Neuronal stem cell (in vitro differentiated cells): ENCODE measurements around the gene SLC19A1.
"Not testable (repeated sequence)": the region's sequence is repeated elsewhere in the genome, so short reads cannot be mapped to it uniquely, and the experiment has no call there.

ENCODE experiments used
- DNase-seq: peaks from one replicate; pipeline ENCODE4 v3.0.0-alpha.2; 2013; ENCODE audit warnings: low spot score
- H2AFZ ChIP-seq: one replicate; pipeline ENCODE4 v1.6.1; 2013; ENCODE audit warnings: mild to moderate bottlenecking, low read length, inconsistent platforms
- H2AK5ac ChIP-seq: 2 replicates; pipeline ENCODE4 v1.6.1; 2013; ENCODE audit warnings: low read depth, mild to moderate bottlenecking, inconsistent platforms, low read length, moderate library complexity, mixed read lengths
- H2BK120ac ChIP-seq: 2 replicates; pipeline ENCODE4 v1.6.1; 2013; ENCODE audit warnings: low read depth, mild to moderate bottlenecking, inconsistent platforms, low read length, moderate library complexity, mixed read lengths
- H2BK12ac ChIP-seq: one replicate; pipeline ENCODE4 v1.6.1; 2013; ENCODE audit warnings: low read length, inconsistent platforms
- H2BK15ac ChIP-seq: 2 replicates; pipeline ENCODE4 v1.6.1; 2013; ENCODE audit warnings: mild to moderate bottlenecking, low read length, inconsistent platforms, mixed read lengths
- H2BK5ac ChIP-seq: one replicate; pipeline ENCODE4 v1.6.1; 2013; ENCODE audit warnings: inconsistent platforms, mild to moderate bottlenecking, low read length, moderate library complexity
- H3K14ac ChIP-seq: one replicate; pipeline ENCODE4 v1.6.1; 2013; ENCODE audit warnings: low read length, inconsistent platforms
- H3K18ac ChIP-seq: 2 replicates; pipeline ENCODE4 v1.6.1; 2013; ENCODE audit warnings: low read length, inconsistent platforms
- H3K23ac ChIP-seq: 2 replicates; pipeline ENCODE4 v1.6.1; 2013; ENCODE audit warnings: low read depth, mild to moderate bottlenecking, mixed read lengths, low read length, inconsistent platforms; ENCODE audit not compliant: poor library complexity
- H3K27ac ChIP-seq: replicated peaks from 3 replicates; pipeline ENCODE4 v1.5.1; 2013; ENCODE audit warnings: low read length, inconsistent platforms
- H3K27me3 ChIP-seq, 3 experiments: 2 replicates each; pipeline ENCODE4 v1.6.1; 2013; ENCODE audit warnings: low read length in 3 of 3, mild to moderate bottlenecking in 2 of 3, inconsistent platforms in 1 of 3, low read depth in 1 of 3, mixed read lengths in 1 of 3, moderate library complexity in 1 of 3; ENCODE audit not compliant: control insufficient read depth in 3 of 3, insufficient read depth in 3 of 3
- H3K36me3 ChIP-seq, 2 donors: replicated peaks in 1 of 2; 2 replicates each; pipeline ENCODE4 v1.6.1; 2013; ENCODE audit warnings: low read length in 2 of 2; ENCODE audit not compliant: control insufficient read depth in 2 of 2, insufficient read depth in 2 of 2
- H3K4ac ChIP-seq: 2 replicates; pipeline ENCODE4 v1.6.1; 2013; ENCODE audit warnings: inconsistent platforms, mild to moderate bottlenecking, low read length, moderate library complexity
- H3K4me1 ChIP-seq, 2 donors: 1 replicate in 1 of 2; 2 replicates in 1 of 2; pipeline ENCODE4 v1.6.1; 2013; ENCODE audit warnings: low read length in 2 of 2, low read depth in 1 of 2; ENCODE audit not compliant: control insufficient read depth in 2 of 2, insufficient read depth in 1 of 2
- H3K4me2 ChIP-seq: one replicate; pipeline ENCODE4 v1.6.1; 2013; ENCODE audit warnings: mild to moderate bottlenecking, low read length, inconsistent platforms; ENCODE audit not compliant: insufficient read depth, poor library complexity, severe bottlenecking
- H3K4me3 ChIP-seq, 2 donors: 2 replicates each; pipeline ENCODE4 v1.5.1; 2013; ENCODE audit warnings: low read length in 2 of 2, mild to moderate bottlenecking in 2 of 2, inconsistent platforms in 1 of 2, moderate library complexity in 1 of 2
- H3K79me1 ChIP-seq: one replicate; pipeline ENCODE4 v1.6.1; 2013; ENCODE audit warnings: low read depth, mild to moderate bottlenecking, inconsistent platforms, low read length, moderate library complexity
- H3K9ac ChIP-seq: one replicate; pipeline ENCODE4 v1.6.1; 2013; ENCODE audit warnings: mild to moderate bottlenecking, low read depth, low read length, inconsistent platforms; ENCODE audit not compliant: poor library complexity
- H3K9me3 ChIP-seq, 2 donors: replicated peaks in 1 of 2; 2 replicates each; pipeline versions ENCODE3 to v1.6.1; 2013; ENCODE audit warnings: low read length in 2 of 2, mild to moderate bottlenecking in 2 of 2, inconsistent platforms in 1 of 2, low read depth in 1 of 2, mixed read lengths in 1 of 2, moderate library complexity in 1 of 2; ENCODE audit not compliant: control insufficient read depth in 2 of 2, insufficient read depth in 1 of 2
- H4K8ac ChIP-seq: one replicate; pipeline ENCODE4 v1.6.1; 2013; ENCODE audit warnings: low read depth, mild to moderate bottlenecking, inconsistent platforms, low read length, moderate library complexity
- H4K91ac ChIP-seq: one replicate; pipeline ENCODE4 v1.6.1; 2013; ENCODE audit warnings: low read length, low read depth, mild to moderate bottlenecking, inconsistent platforms; ENCODE audit not compliant: poor library complexity
- WGBS, 2 donors: extraction: QIAGEN DNeasy Blood & Tissue Kit; methylation state at CpG; one replicate each; pipeline ENCODE4 v1.1.7; 2013; ENCODE audit warnings: missing lambda C conversion rate in 2 of 2, mixed read lengths in 1 of 2; ENCODE audit not compliant: insufficient read length in 2 of 2, insufficient replicate concordance in 1 of 2; ENCODE audit errors: extremely low coverage in 2 of 2; 5-methylcytosine and 5-hydroxymethylcytosine counted together

SLC19A1 gene

DNA sequence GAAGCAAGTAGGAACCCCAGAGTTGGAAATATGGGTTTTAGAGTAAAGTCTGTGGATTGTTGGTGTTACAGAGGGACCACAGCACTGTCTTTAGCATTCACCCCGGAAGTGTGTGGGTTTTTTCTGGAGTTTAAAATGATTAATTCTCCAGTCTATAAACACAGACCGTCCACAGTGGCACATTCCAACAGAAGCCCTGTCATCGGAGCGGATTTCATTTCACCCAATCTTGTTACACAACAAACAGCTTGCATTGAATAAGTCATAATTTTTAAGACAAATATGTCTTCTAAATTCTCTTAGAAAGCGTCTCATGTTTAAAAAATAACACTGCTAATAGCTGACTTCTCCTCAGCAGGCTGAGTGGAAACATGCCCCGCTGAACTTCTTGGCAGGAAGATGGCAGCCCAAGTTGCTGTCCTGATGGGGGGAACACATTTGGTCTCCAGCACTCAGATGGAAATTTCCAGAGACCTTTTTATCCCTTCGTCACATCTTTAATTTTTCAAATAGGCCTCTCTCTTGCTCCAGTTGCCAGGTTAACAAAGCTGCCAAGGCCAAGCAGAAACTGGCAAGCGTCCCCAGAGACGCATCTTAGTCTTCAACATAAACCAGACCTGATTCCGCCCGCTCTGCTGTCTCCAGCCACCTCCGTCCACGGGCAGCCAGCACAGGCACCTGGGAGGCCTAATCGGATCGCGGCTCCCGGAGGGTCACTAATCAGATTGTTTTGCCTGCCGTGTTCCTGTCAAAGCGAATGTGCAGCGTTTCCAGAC lies 28.8 kb upstream of the SLC19A1 start:
- Histone ChIP-seq H3K9ac (no peak overlapping the region), H3K36me3 (no peaks in the 10 kb centered on the region), H2BK120ac (no peak overlapping the region), H2BK15ac (no peak overlapping the region), H2AK5ac (no peak overlapping the region), H3K18ac (no peak overlapping the region), H3K27me3 (peaks cover 0 to 37% (median 0%) of the 10 kb centered on the region in 3 experiments), H3K4me1 (peaks cover 9 to 18% of the 10 kb centered on the region in 2 donors), H3K4ac (no peak overlapping the region), H3K9me3 (no peaks in the 10 kb centered on the region), H3K4me2 (no peak overlapping the region), H2BK5ac (no peak overlapping the region), H3K4me3 (no peak overlapping the region), H4K91ac (no peak overlapping the region), H2AFZ (peak overlapping the region; percentile 39), H3K23ac (no peak overlapping the region), H3K27ac (no peak overlapping the region), H2BK12ac (no peak overlapping the region), H3K79me1 (no peaks in the 10 kb centered on the region), H3K14ac (no peak overlapping the region), H4K8ac (no peak overlapping the region)
- no peak for DNase-seq
- WGBS, 2 donors = no CpG with 5 or more reads among the region's 20 CpGs

DNA sequence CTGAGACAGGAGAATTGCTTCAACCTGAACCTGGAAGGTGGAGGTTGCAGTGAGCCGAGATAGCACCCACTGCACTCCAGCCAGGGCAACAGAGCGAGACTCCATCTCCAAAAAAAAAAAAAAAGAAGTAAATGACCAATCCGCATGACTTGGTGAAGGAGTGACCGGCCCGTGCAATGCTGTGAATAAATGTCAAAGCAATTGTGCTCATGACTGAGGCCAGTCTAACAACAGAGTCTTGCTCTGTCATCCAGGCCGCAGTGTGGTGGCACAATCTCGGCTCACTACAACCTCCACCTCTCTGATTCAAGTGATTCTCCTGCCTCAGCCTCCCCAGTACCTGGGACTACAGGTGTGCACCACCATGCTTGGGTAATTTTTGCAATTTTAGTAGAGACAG lies 27.8 kb upstream of the SLC19A1 start:
- WGBS, 2 donors = no CpG with 5 or more reads among the region's 7 CpGs
- Histone ChIP-seq H4K91ac (no peak overlapping the region), H2BK12ac (no peak overlapping the region), H2BK5ac (no peak overlapping the region), H3K9me3 (no peaks in the 10 kb centered on the region), H4K8ac (no peak overlapping the region), H2AK5ac (no peak overlapping the region), H3K4me1 (peaks cover 9 to 18% of the 10 kb centered on the region in 2 donors), H3K4ac (no peak overlapping the region), H3K27ac (no peak overlapping the region), H3K4me2 (no peak overlapping the region), H3K9ac (no peak overlapping the region), H3K27me3 (peaks cover 0 to 32% (median 0%) of the 10 kb centered on the region in 3 experiments), H3K23ac (no peak overlapping the region), H2AFZ (no peak overlapping the region), H3K18ac (no peak overlapping the region), H3K36me3 (no peaks in the 10 kb centered on the region), H3K14ac (no peak overlapping the region), H2BK15ac (no peak overlapping the region), H3K4me3 (no peak overlapping the region), H3K79me1 (no peaks in the 10 kb centered on the region), H2BK120ac (no peak overlapping the region)
- DNase-seq = no peak

DNA sequence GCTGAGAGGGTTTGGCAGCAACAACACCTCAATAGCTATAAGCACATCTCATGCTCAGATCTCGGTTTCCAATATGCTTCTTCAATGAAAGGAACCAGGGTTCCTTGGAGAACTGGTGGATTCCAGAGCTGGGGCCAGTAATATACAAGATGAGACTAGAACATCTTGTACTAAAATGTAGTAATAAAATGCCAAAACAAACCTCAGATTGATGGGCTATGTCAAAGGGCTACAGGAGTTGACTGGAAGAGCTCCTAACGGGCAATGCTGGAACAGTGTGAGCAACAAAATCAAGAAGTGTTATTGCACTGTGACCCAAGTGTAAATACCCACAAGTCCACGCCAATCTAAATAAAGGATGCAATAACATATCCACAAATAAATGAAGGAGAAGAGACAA lies 26.1 kb upstream of the SLC19A1 start:
- peaks cover 0 to 5% of the 10 kb centered on the region in 2 donors for H3K4me1 ChIP-seq

DNA sequence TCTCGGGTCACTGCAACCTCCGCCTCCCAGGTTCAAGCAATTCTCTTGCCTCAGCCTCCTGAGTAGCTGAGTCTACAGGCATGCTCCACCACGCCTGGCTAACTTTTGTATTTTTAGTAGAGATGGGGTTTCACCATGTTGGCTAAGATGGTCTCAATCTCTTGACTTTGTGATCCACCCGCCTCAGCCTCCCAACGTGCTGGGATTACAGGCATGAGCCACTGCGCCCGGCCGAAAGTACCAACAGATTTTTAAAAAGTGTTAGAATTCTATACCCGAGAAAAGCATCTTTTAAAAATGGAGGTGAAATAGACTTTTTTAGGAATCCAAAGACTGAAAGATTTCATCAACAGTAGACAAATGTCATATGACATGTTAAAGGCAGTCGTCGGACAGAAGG lies 21.9 kb upstream of the SLC19A1 start:
- not testable (repeated sequence) for H3K4ac ChIP-seq, H2BK5ac ChIP-seq, H4K91ac ChIP-seq, H3K14ac ChIP-seq, H2AFZ ChIP-seq, H3K4me3 ChIP-seq, H3K27ac ChIP-seq, H3K4me1 ChIP-seq, H3K4me2 ChIP-seq, H3K36me3 ChIP-seq, H3K9ac ChIP-seq, H3K79me1 ChIP-seq, H2BK12ac ChIP-seq, DNase-seq, H3K18ac ChIP-seq, H4K8ac ChIP-seq, H2BK120ac ChIP-seq, H2BK15ac ChIP-seq, H3K23ac ChIP-seq, H2AK5ac ChIP-seq, H3K9me3 ChIP-seq
- no CpG with 5 or more reads among the region's 11 CpGs for WGBS, 2 donors
- peaks cover 0 to 22% (median 0%) of the 10 kb centered on the region in 3 experiments for H3K27me3 ChIP-seq

More for the DNA sequence above, 26.1 kb upstream of the SLC19A1 start:
- H2BK120ac ChIP-seq = no peak overlapping the region
- DNase-seq = no peak
- H3K14ac ChIP-seq = no peak overlapping the region
- H2AK5ac ChIP-seq = no peak overlapping the region
- no peaks in the 10 kb centered on the region for H3K9me3 ChIP-seq
- no peak overlapping the region for H2BK12ac ChIP-seq
- no peak overlapping the region for H3K27ac ChIP-seq
- H3K18ac ChIP-seq = no peak overlapping the region
- no CpG with 5 or more reads among the region's 3 CpGs for WGBS, 2 donors
- H2AFZ ChIP-seq = no peak overlapping the region
- H3K79me1 ChIP-seq = no peaks in the 10 kb centered on the region
- no peak overlapping the region for H3K4me2 ChIP-seq
- H2BK5ac ChIP-seq = no peak overlapping the region
- H3K36me3 ChIP-seq = no peaks in the 10 kb centered on the region
- no peak overlapping the region for H3K9ac ChIP-seq
- H3K23ac ChIP-seq = no peak overlapping the region
- H3K4ac ChIP-seq = no peak overlapping the region
- no peak overlapping the region for H4K91ac ChIP-seq
- no peak overlapping the region for H3K4me3 ChIP-seq
- H3K27me3 ChIP-seq = peaks cover 0 to 24% (median 0%) of the 10 kb centered on the region in 3 experiments
- H4K8ac ChIP-seq = no peak overlapping the region
- no peak overlapping the region for H2BK15ac ChIP-seq
